ENCODE results near the gene CEBPA.

CEBPA gene

GRCh38 chr19:33294058-33294798 is 8.1 kb downstream of the CEBPA start:
- no peaks in the 10 kb centered on the region for H3K27me3 ChIP-seq (ENCODE audit: insufficient read depth, poor library complexity, severe bottlenecking)
- H3K4me3 ChIP-seq (replicated peaks; ENCODE audit: insufficient read depth, low read length) = no peak overlapping the region
- TF ChIP-seq CTCF (IDR thresholded peaks at IDR 0.05; ENCODE audit: insufficient read depth, low read length) (no peak), REST (IDR thresholded peaks at IDR 0.05; ENCODE audit: insufficient replicate concordance, low read depth) (no peak), SPI1 (IDR thresholded peaks at IDR 0.05; ENCODE audit: borderline replicate concordance, low read depth) (no peak), POLR2AphosphoS5 (IDR thresholded peaks at IDR 0.05; ENCODE audit: low read depth) (no peak), GABPA (IDR thresholded peaks at IDR 0.05; ENCODE audit: low read depth) (no peak)
- H3K27ac ChIP-seq (replicated peaks) = peak overlapping the region; percentile 89
- DNase-seq (ENCODE audit: low read depth in 1 of 2, low spot score in 1 of 2) = no peak

GRCh38 chr19:33293255-33294057 is 8.9 kb downstream of the CEBPA start:
- Histone ChIP-seq H3K27me3 (ENCODE audit: insufficient read depth, poor library complexity, severe bottlenecking) (no peaks in the 10 kb centered on the region), H3K27ac (replicated peaks) (peak overlapping the region; percentile 89), H3K4me3 (replicated peaks; ENCODE audit: insufficient read depth, low read length) (no peak overlapping the region)
- peak; percentile 80 to 95 for DNase-seq (ENCODE audit: low read depth in 1 of 2, low spot score in 1 of 2)
- TF ChIP-seq REST (IDR thresholded peaks at IDR 0.05; ENCODE audit: insufficient replicate concordance, low read depth) (peak; percentile 15), POLR2AphosphoS5 (IDR thresholded peaks at IDR 0.05; ENCODE audit: low read depth) (peak; percentile 61), GABPA (IDR thresholded peaks at IDR 0.05; ENCODE audit: low read depth) (no peak)

GRCh38 chr19:33292595-33293254 is 9.6 kb downstream of the CEBPA start:
- 0 out of 2 replicates have a peak overlapping the region, but pooled peaks have one; percentile 9 for H3K4me3 ChIP-seq (replicated peaks; ENCODE audit: insufficient read depth, low read length)
- peak overlapping the region; percentile 89 for H3K27ac ChIP-seq (replicated peaks)
- no peaks in the 10 kb centered on the region for H3K27me3 ChIP-seq (ENCODE audit: insufficient read depth, poor library complexity, severe bottlenecking)
- peak in 1 of 2 experiments; percentile 49 for DNase-seq (ENCODE audit: low read depth in 1 of 2, low spot score in 1 of 2)
- TF ChIP-seq CTCF (IDR thresholded peaks at IDR 0.05; ENCODE audit: insufficient read depth, low read length) = no peak
- TF ChIP-seq POLR2AphosphoS5 (IDR thresholded peaks at IDR 0.05; ENCODE audit: low read depth) = no peak; the same call in 1 of the 2 replicates
- no peak for TF ChIP-seq SPI1 (IDR thresholded peaks at IDR 0.05; ENCODE audit: borderline replicate concordance, low read depth)
- TF ChIP-seq REST (IDR thresholded peaks at IDR 0.05; ENCODE audit: insufficient replicate concordance, low read depth) = no peak
- TF ChIP-seq GABPA (IDR thresholded peaks at IDR 0.05; ENCODE audit: low read depth) = no peak

All from HL-60 (cell line).